H1 (cell line): ENCODE measurements around the gene DMGDH. TPM values are rescaled to one million over a fixed set of nuclear protein-coding genes. Genes with fewer than 3 reads are reported as not detected.

ENCODE experiments used
- CTCF ChIA-PET: fragments of 300-600 bp; sonication (Branson Sonifier 250); formaldehyde crosslinking; loops from one replicate; lab custom pipeline; 2021; ENCODE audit not compliant: partially characterized antibody; lab: Charles Lee
- POLR2A ChIA-PET: fragments of 300-600 bp; sonication (Branson Sonifier 250); formaldehyde crosslinking; loops from one replicate; lab custom pipeline; 2021; ENCODE audit warnings: inconsistent platforms; ENCODE audit not compliant: partially characterized antibody; lab: Charles Lee
- DNase-seq, 2 experiments: peaks; one replicate each; pipeline versions ENCODE4 v3.0.0 to v3.0.0-alpha.2; 2010 to 2022; ENCODE audit warnings: low spot score in 2 of 2, low read depth in 1 of 2, mixed read lengths in 1 of 2
- FAIRE-seq: peaks from 2 replicates; lab custom pipeline; 2011; peaks lifted over from hg19 to GRCh38; lab: Jason Lieb, UNC
- H2AFZ ChIP-seq: 2 replicates; pipeline ENCODE4 v1.8.1; 2012; ENCODE audit warnings: low read length, inconsistent platforms
- H2AK5ac ChIP-seq: 2 replicates; pipeline ENCODE4 v1.6.1; 2013; ENCODE audit warnings: low read depth, low read length
- H2BK120ac ChIP-seq: replicated peaks from 2 replicates; pipeline ENCODE3; 2013; ENCODE audit warnings: low read depth, low read length, inconsistent platforms
- H2BK12ac ChIP-seq: 2 replicates; pipeline ENCODE4 v1.6.1; 2013; ENCODE audit warnings: low read depth, low read length
- H2BK15ac ChIP-seq: 2 replicates; pipeline ENCODE4 v1.6.1; 2013; ENCODE audit warnings: low read length
- H2BK20ac ChIP-seq: 2 replicates; pipeline ENCODE4 v1.6.1; 2013; ENCODE audit warnings: low read length
- H2BK5ac ChIP-seq: 2 replicates; pipeline ENCODE4 v1.6.1; 2013; ENCODE audit warnings: low read depth, low read length
- H3K14ac ChIP-seq: 2 replicates; pipeline ENCODE4 v1.6.1; 2013; ENCODE audit warnings: inconsistent platforms; ENCODE audit not compliant: insufficient read length
- H3K18ac ChIP-seq: 2 replicates; pipeline ENCODE4 v1.6.1; 2013; ENCODE audit warnings: low read length; ENCODE audit errors: extremely low read depth
- H3K23ac ChIP-seq: 2 replicates; pipeline ENCODE4 v1.6.1; 2013; ENCODE audit warnings: inconsistent platforms; ENCODE audit not compliant: insufficient read length
- H3K23me2 ChIP-seq: 2 replicates; pipeline ENCODE4 v1.6.1; 2013; ENCODE audit warnings: low read depth, low read length
- H3K27ac ChIP-seq: 2 replicates; pipeline ENCODE4 v1.6.1; 2011; ENCODE audit warnings: low read depth, low read length, inconsistent platforms
- H3K27me3 ChIP-seq, 4 experiments: replicated peaks in 1 of 4; 1 replicate in 1 of 4; 2 replicates in 3 of 4; pipeline versions ENCODE4 v1.6.1 to v1.8.1; 2011 to 2013; ENCODE audit warnings: low read length in 3 of 4, mild to moderate bottlenecking in 3 of 4, inconsistent platforms in 2 of 4, mixed read lengths in 2 of 4, moderate library complexity in 1 of 4; ENCODE audit not compliant: control insufficient read depth in 3 of 4, insufficient read depth in 3 of 4; ENCODE audit errors: extremely low read depth in 1 of 4
- H3K36me3 ChIP-seq, 4 experiments: 2 replicates each; pipeline versions ENCODE4 v1.6.1 to v1.8.1; 2011 to 2013; ENCODE audit warnings: mild to moderate bottlenecking in 4 of 4, low read length in 3 of 4, moderate library complexity in 2 of 4, control low read depth in 1 of 4, inconsistent platforms in 1 of 4; ENCODE audit not compliant: insufficient read depth in 4 of 4, control insufficient read depth in 2 of 4
- H3K4ac ChIP-seq: replicated peaks from 2 replicates; pipeline ENCODE3; 2013; ENCODE audit warnings: low read length, low read depth, mixed read lengths, inconsistent platforms; ENCODE audit not compliant: insufficient read length
- H3K4me1 ChIP-seq, 4 experiments: replicated peaks in 1 of 4; 1 replicate in 1 of 4; 2 replicates in 3 of 4; pipeline versions ENCODE4 v1.6.1 to v1.8.1; 2011 to 2013; ENCODE audit warnings: low read length in 3 of 4, inconsistent platforms in 2 of 4, mixed read lengths in 1 of 4; ENCODE audit not compliant: insufficient read depth in 4 of 4, control insufficient read depth in 3 of 4
- H3K4me2 ChIP-seq, 2 experiments: 2 replicates each; pipeline versions ENCODE4 v1.6.1 to v1.8.1; 2011 to 2013; ENCODE audit warnings: low read depth in 2 of 2, low read length in 2 of 2, control low read depth in 1 of 2, inconsistent platforms in 1 of 2, mild to moderate bottlenecking in 1 of 2; ENCODE audit not compliant: insufficient read depth in 1 of 2
- H3K4me3 ChIP-seq, 4 experiments: fragments of 200-600, 300-600 bp in 1 of 4; sonication (generic), shearing (Covaris generic), sonication (Bioruptor Twin) in 1 of 4; 2 replicates each; pipeline versions ENCODE4 v1.5.1 to v1.8.1; 2011 to 2016; ENCODE audit warnings: low read length in 4 of 4, low read depth in 3 of 4, control low read depth in 2 of 4, inconsistent platforms in 2 of 4, mild to moderate bottlenecking in 2 of 4, mixed read lengths in 1 of 4, moderate library complexity in 1 of 4; ENCODE audit not compliant: insufficient read depth in 2 of 4; ENCODE audit errors: extremely low read depth in 1 of 4
- H3K56ac ChIP-seq: replicated peaks from 2 replicates; pipeline ENCODE3; 2013; ENCODE audit warnings: low read depth, mild to moderate bottlenecking, mixed read lengths, low read length, inconsistent platforms; ENCODE audit not compliant: insufficient read length
- H3K79me1 ChIP-seq: 2 replicates; pipeline ENCODE4 v1.6.1; 2013; ENCODE audit warnings: low read depth, low read length, control low read depth
- H3K79me2 ChIP-seq, 2 experiments: 2 replicates each; pipeline versions ENCODE4 v1.6.1 to v1.8.1; 2012 to 2013; ENCODE audit warnings: low read length in 2 of 2, mild to moderate bottlenecking in 2 of 2, inconsistent platforms in 1 of 2; ENCODE audit not compliant: insufficient read depth in 2 of 2, control insufficient read depth in 1 of 2
- H3K9ac ChIP-seq, 4 experiments: replicated peaks in 1 of 4; 1 replicate in 1 of 4; 2 replicates in 3 of 4; pipeline versions ENCODE4 v1.6.1 to v1.8.1; 2011 to 2013; ENCODE audit warnings: low read depth in 3 of 4, low read length in 3 of 4, control low read depth in 2 of 4, mild to moderate bottlenecking in 2 of 4, moderate library complexity in 2 of 4, inconsistent platforms in 1 of 4; ENCODE audit errors: extremely low read depth in 1 of 4
- H3K9me3 ChIP-seq, 2 experiments: 2 replicates each; pipeline versions ENCODE4 v1.6.1 to v1.8.1; 2012 to 2013; ENCODE audit warnings: mild to moderate bottlenecking in 2 of 2, moderate library complexity in 2 of 2, control low read depth in 1 of 2, inconsistent platforms in 1 of 2, low read depth in 1 of 2, low read length in 1 of 2, mixed read lengths in 1 of 2; ENCODE audit not compliant: insufficient read depth in 2 of 2
- H4K20me1 ChIP-seq, 2 experiments: replicated peaks in 1 of 2; 2 replicates each; pipeline versions ENCODE3 to v1.8.1; 2011 to 2013; ENCODE audit warnings: inconsistent platforms in 2 of 2, low read length in 2 of 2, mild to moderate bottlenecking in 1 of 2; ENCODE audit not compliant: insufficient read depth in 2 of 2, control insufficient read depth in 1 of 2
- H4K5ac ChIP-seq: 2 replicates; pipeline ENCODE4 v1.6.1; 2013; ENCODE audit warnings: low read length, low read depth, mixed read lengths, inconsistent platforms; ENCODE audit not compliant: insufficient read length
- H4K8ac ChIP-seq: 2 replicates; pipeline ENCODE4 v1.8.0; 2013; ENCODE audit warnings: mild to moderate bottlenecking, moderate library complexity, low read length, inconsistent platforms; ENCODE audit not compliant: insufficient read depth; ENCODE audit errors: extremely low read depth
- H4K91ac ChIP-seq: replicated peaks from 2 replicates; pipeline ENCODE3; 2013; ENCODE audit warnings: low read length, mixed read lengths, inconsistent platforms; ENCODE audit not compliant: insufficient read length
- ASH2L ChIP-seq: fragments of 200-600, 300-600 bp; sonication (generic); IDR thresholded peaks from one replicate; pipeline ENCODE4 v1.7.1; 2017; ENCODE audit warnings: low read length
- CBX5 ChIP-seq: fragments of 300-800, 300-1000 bp; sonication (generic); IDR thresholded peaks from 2 replicates; pipeline ENCODE4 v1.7.1; 2016; ENCODE audit warnings: antibody characterized with exemption, low read length, low read depth
- FOSL1 ChIP-seq: IDR thresholded peaks from 2 replicates; pipeline ENCODE4 v1.6.1; 2011; ENCODE audit warnings: mild to moderate bottlenecking, low read depth, low read length, moderate library complexity; ENCODE audit not compliant: insufficient read depth
- JUN ChIP-seq: IDR thresholded peaks from 2 replicates; pipeline ENCODE4 v1.6.1; 2011; ENCODE audit warnings: low read depth, mild to moderate bottlenecking, improper control_type of control experiment, low read length
- KDM4A ChIP-seq: IDR thresholded peaks from one replicate; pipeline ENCODE4 v1.7.1; 2012; ENCODE audit warnings: low read depth, mild to moderate bottlenecking, moderate library complexity, low read length, inconsistent platforms; ENCODE audit not compliant: severe bottlenecking
- NANOG ChIP-seq: IDR thresholded peaks from 2 replicates; pipeline ENCODE4 v1.6.1; 2011; ENCODE audit warnings: low read length, low read depth, mild to moderate bottlenecking, inconsistent platforms; ENCODE audit not compliant: insufficient read depth, poor library complexity, severe bottlenecking
- NRF1 ChIP-seq: IDR thresholded peaks from 2 replicates; pipeline ENCODE4 v1.6.1; 2011; ENCODE audit warnings: mild to moderate bottlenecking, low read depth, low read length, improper control_type of control experiment
- SP1 ChIP-seq: IDR thresholded peaks from 2 replicates; pipeline ENCODE4 v1.6.1; 2011; ENCODE audit warnings: low read depth, low read length
- SP2 ChIP-seq: IDR thresholded peaks from 2 replicates; pipeline ENCODE4 v1.6.1; 2012; ENCODE audit warnings: mild to moderate bottlenecking, low read length, inconsistent platforms
- WGBS, 2 experiments: shearing (Covaris generic) in 1 of 2; methylation state at CpG; one replicate each; pipeline versions ENCODE4 v1.1.6 to v1.1.7; 2013 to 2015; ENCODE audit warnings: low lambda C conversion rate in 2 of 2, mixed read lengths in 2 of 2, inconsistent platforms in 1 of 2, low coverage in 1 of 2, missing lambda C conversion rate in 1 of 2; ENCODE audit not compliant: insufficient replicate concordance in 2 of 2, insufficient coverage in 1 of 2, insufficient read length in 1 of 2; ENCODE audit errors: extremely low coverage in 1 of 2, missing lambda C conversion rate in 1 of 2; 5-methylcytosine and 5-hydroxymethylcytosine counted together
- polyA plus RNA-seq, 7 experiments: library from polyadenylated mRNA; depleted of rRNA in 3 of 7; stranded (reverse) in 5 of 7; unstranded in 2 of 7; fragments of >200 nt in 5 of 7; fragments of 200-250 nt in 2 of 7; gene quantifications; 1 replicate in 5 of 7; 2 replicates in 1 of 7; 4 replicates in 1 of 7; pipeline versions ENCODE4 v1.2.1 to v1.2.3, GENCODE V29; 2011 to 2013; ENCODE audit warnings: missing spikeins in 2 of 7, mixed read lengths in 2 of 7
- total RNA-seq: library from RNA; stranded (reverse); fragmentation: NEBNext Ultra II Directional; extraction: Animal tissue kit (Norgen Biotek cat#: 25700); gene quantifications from 2 replicates; pipeline ENCODE4 v1.2.1, GENCODE V29; 2021
- TF ChIP-seq, protein P1 (sequence below), 3 experiments: IDR thresholded peaks; 1 replicate in 2 of 3; 2 replicates in 1 of 3; pipeline versions ENCODE4 v1.5.1 to v1.6.1; 2011; ENCODE audit warnings: low read length in 3 of 3, mild to moderate bottlenecking in 3 of 3, inconsistent platforms in 2 of 3, low read depth in 1 of 3, moderate library complexity in 1 of 3; ENCODE audit not compliant: insufficient read depth in 1 of 3; ENCODE audit errors: control extremely low read depth in 1 of 3

DMGDH gene
- total and polyA plus RNA-seq, 2 of the 8 experiments (the other 6 are each of a cell fraction or from before 2014, with no cell fraction given), result 0.15 TPM; not detected in 1

DNA sequence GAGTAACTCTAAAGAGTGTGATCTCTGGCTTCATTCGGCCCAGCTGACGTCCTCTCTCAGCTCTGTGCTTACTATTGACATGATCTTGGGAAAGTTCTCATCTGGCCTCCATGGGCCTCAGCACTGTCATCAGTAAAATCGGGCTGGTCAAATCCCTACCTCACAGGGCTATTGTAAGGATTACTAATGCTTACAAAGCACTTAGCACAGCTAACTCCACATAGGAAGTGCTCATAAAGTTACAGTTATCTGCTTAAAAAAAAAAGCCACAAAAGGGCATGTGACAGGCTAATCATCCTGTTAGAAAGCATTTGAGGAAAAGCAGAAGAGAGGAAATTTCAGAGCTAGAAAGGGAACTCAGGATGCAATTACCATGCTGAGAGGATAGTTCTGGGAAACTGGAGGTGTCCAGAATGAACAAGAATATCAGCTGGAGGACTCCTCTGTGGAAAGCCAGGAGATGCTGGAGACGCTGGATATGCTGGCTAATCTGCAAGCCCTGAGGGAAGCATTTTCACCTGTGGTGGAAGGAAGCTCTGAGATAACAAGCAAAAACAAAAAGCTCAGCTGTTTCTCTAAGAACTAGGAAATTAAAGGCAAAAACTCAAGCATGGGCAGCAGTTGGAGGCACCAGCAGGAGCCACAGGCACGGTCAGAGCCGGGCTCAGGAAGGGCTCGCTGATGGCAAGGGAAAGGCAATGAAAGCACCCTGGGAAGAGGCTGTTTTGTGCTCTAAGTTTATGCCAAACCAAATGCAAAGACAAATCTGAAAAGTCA lies 37.7 kb upstream of the DMGDH start:
- Histone ChIP-seq H3K79me2 (no peaks in the 10 kb centered on the region), H4K8ac (no peak overlapping the region), H3K18ac (no peak overlapping the region), H3K56ac (no peak overlapping the region), H3K36me3 (no peaks in the 10 kb centered on the region), H3K27me3 (peaks cover 6 to 14% (median 12%) of the 10 kb centered on the region in 4 experiments), H3K27ac (no peak overlapping the region), H2BK5ac (no peak overlapping the region), H2BK15ac (no peak overlapping the region), H3K4ac (no peak overlapping the region), H2BK12ac (no peak overlapping the region), H3K79me1 (no peaks in the 10 kb centered on the region), H3K4me2 (no peak overlapping the region), H3K9ac (no peak overlapping the region), H3K23me2 (peaks cover 11% of the 10 kb centered on the region; the same call in 1 of the 2 replicates), H4K91ac (no peak overlapping the region), H2AK5ac (0 out of 2 replicates have a peak overlapping the region, but pooled peaks have one; percentile 24), H4K5ac (no peak overlapping the region), H2BK120ac (no peak overlapping the region), H3K4me1 (no peaks in the 10 kb centered on the region), H3K9me3 (peaks cover 3% of the 10 kb centered on the region in 2 experiments; a peak in 2 of 4 replicates), H3K4me3 (no peak overlapping the region), H3K23ac (no peak overlapping the region), H2AFZ (no peak overlapping the region), H3K14ac (no peak overlapping the region), H2BK20ac (no peak overlapping the region), H4K20me1 (peaks cover 0 to 3% of the 10 kb centered on the region in 2 experiments)
- 85% methylated on average over 7 of the region's 7 CpGs; no CpG with 5 or more reads in 1 of the 2 experiments for WGBS, 2 experiments
- ChIA-PET CTCF (interaction anchor here (0.7 to 7.0 kb wide), 11 partner anchors 10 to 878 kb away, joined by 3 to 49 read pairs (median 5); no protein-coding TSS in a partner anchor), POLR2A (no interaction called here)
- FAIRE-seq (no peak), DNase-seq (no peak)
- TF ChIP-seq ASH2L (no peak), JUN (no peak), KDM4A (no peak), SP1 (no peak), SP2 (no peak), NRF1 (no peak), FOSL1 (no peak), CBX5 (no peak), NANOG (no peak)
- TF ChIP-seq, protein P1, sequence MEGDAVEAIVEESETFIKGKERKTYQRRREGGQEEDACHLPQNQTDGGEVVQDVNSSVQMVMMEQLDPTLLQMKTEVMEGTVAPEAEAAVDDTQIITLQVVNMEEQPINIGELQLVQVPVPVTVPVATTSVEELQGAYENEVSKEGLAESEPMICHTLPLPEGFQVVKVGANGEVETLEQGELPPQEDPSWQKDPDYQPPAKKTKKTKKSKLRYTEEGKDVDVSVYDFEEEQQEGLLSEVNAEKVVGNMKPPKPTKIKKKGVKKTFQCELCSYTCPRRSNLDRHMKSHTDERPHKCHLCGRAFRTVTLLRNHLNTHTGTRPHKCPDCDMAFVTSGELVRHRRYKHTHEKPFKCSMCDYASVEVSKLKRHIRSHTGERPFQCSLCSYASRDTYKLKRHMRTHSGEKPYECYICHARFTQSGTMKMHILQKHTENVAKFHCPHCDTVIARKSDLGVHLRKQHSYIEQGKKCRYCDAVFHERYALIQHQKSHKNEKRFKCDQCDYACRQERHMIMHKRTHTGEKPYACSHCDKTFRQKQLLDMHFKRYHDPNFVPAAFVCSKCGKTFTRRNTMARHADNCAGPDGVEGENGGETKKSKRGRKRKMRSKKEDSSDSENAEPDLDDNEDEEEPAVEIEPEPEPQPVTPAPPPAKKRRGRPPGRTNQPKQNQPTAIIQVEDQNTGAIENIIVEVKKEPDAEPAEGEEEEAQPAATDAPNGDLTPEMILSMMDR (IDR thresholded peaks at IDR 0.05; ENCODE audit: control extremely low read depth in 1 of 3, insufficient read depth in 1 of 3, low read depth in 1 of 3, low read length in 3 of 3), result no peak
